Endothelial cell of umbilical vein (primary cell): Measurements from ENCODE around the gene SNCA. TPM values are rescaled to one million over a fixed set of nuclear protein-coding genes. Genes with fewer than 3 reads are reported as not detected.

Source experiments
- BruUV-seq: library from RNA; stranded (reverse); fragments of 400-500 nt; replicated peaks from 2 replicates; lab custom pipeline; 2021; lab: Mats Ljungman, UMichigan
- CTCF ChIA-PET: fragments of 300-600, 350-600 bp; sonication (Branson Sonifier 250); formaldehyde crosslinking; loops from one replicate; lab custom pipeline; 2021; ENCODE audit warnings: antibody characterized with exemption, inconsistent platforms; lab: Charles Lee
- POLR2A ChIA-PET: fragments of 300-600, 350-600 bp; sonication (Branson Sonifier 250); formaldehyde crosslinking; loops from one replicate; lab custom pipeline; 2021; ENCODE audit warnings: antibody characterized with exemption, inconsistent platforms; lab: Charles Lee
- DNase-seq: peaks from one replicate; pipeline ENCODE4 v3.0.0-alpha.2; 2011; ENCODE audit warnings: low read depth, low spot score
- FAIRE-seq: peaks from 2 replicates; lab custom pipeline; 2011; peaks lifted over from hg19 to GRCh38; lab: Jason Lieb, UNC
- H2AFZ ChIP-seq: 2 replicates; pipeline ENCODE4 v1.6.0; 2012; ENCODE audit warnings: low read depth, low read length, control low read depth, inconsistent platforms
- H3K27ac ChIP-seq: 2 replicates; pipeline ENCODE4 v1.5.1; 2011; ENCODE audit warnings: low read depth, mild to moderate bottlenecking, control low read depth, low read length, moderate library complexity; ENCODE audit not compliant: insufficient read depth
- H3K27me3 ChIP-seq, 2 experiments: 2 replicates each; pipeline versions ENCODE4 v1.6.0 to v1.6.1; 2011; ENCODE audit warnings: low read length in 2 of 2, mixed read lengths in 1 of 2; ENCODE audit not compliant: control insufficient read depth in 2 of 2, insufficient read depth in 2 of 2
- H3K36me3 ChIP-seq, 2 experiments: 2 replicates in 1 of 2; 3 replicates in 1 of 2; pipeline ENCODE4 v1.5.1; 2011; ENCODE audit warnings: low read length in 2 of 2, mild to moderate bottlenecking in 1 of 2, moderate library complexity in 1 of 2; ENCODE audit not compliant: control insufficient read depth in 2 of 2, insufficient read depth in 2 of 2; ENCODE audit errors: extremely low read depth in 1 of 2
- H3K4me1 ChIP-seq: 3 replicates; pipeline ENCODE4 v1.5.1; 2011; ENCODE audit warnings: mild to moderate bottlenecking, low read length; ENCODE audit not compliant: control insufficient read depth, insufficient read depth; ENCODE audit errors: extremely low read depth
- H3K4me2 ChIP-seq: 2 replicates; pipeline ENCODE4 v1.6.1; 2011; ENCODE audit warnings: low read length, control low read depth, mixed read lengths; ENCODE audit not compliant: insufficient read depth
- H3K4me3 ChIP-seq, 3 experiments: fragments of 200-600 bp in 1 of 3; sonication (generic), shearing (Covaris generic) in 1 of 3; replicated peaks in 1 of 3; 2 replicates each; pipeline ENCODE4 v1.5.1; 2011 to 2016; ENCODE audit warnings: control low read depth in 3 of 3, low read length in 3 of 3, mild to moderate bottlenecking in 2 of 3, inconsistent platforms in 1 of 3, low read depth in 1 of 3, moderate library complexity in 1 of 3; ENCODE audit not compliant: insufficient read depth in 1 of 3
- H3K79me2 ChIP-seq: 2 replicates; pipeline ENCODE4 v1.6.0; 2012; ENCODE audit warnings: low read length, inconsistent platforms; ENCODE audit not compliant: control insufficient read depth, insufficient read depth
- H3K9ac ChIP-seq: replicated peaks from 2 replicates; pipeline ENCODE3; 2011; ENCODE audit warnings: low read length, control low read depth; ENCODE audit not compliant: insufficient read depth; ENCODE audit errors: extremely low read depth
- H3K9me1 ChIP-seq: replicated peaks from 3 replicates; pipeline ENCODE4 v1.6.0; 2011; ENCODE audit warnings: mild to moderate bottlenecking, low read length; ENCODE audit not compliant: control insufficient read depth, insufficient read depth; ENCODE audit errors: extremely low read depth
- H3K9me3 ChIP-seq: replicated peaks from 2 replicates; pipeline ENCODE4 v1.5.1; 2012; ENCODE audit warnings: low read length, inconsistent platforms; ENCODE audit not compliant: control insufficient read depth, insufficient read depth
- H4K20me1 ChIP-seq: replicated peaks from 2 replicates; pipeline ENCODE3; 2011; ENCODE audit warnings: mild to moderate bottlenecking, low read length; ENCODE audit not compliant: control insufficient read depth, insufficient read depth; ENCODE audit errors: extremely low read depth
- EZH2 ChIP-seq: IDR thresholded peaks from 2 replicates; pipeline ENCODE4 v1.6.1; 2012; ENCODE audit warnings: borderline replicate concordance, low read depth, mild to moderate bottlenecking, moderate library complexity, low read length, inconsistent platforms; ENCODE audit not compliant: severe bottlenecking
- FOS ChIP-seq: IDR thresholded peaks from 2 replicates; pipeline ENCODE4 v1.6.1; 2011; ENCODE audit warnings: mild to moderate bottlenecking, low read length, moderate library complexity, borderline replicate concordance; ENCODE audit not compliant: insufficient read depth
- GATA2 ChIP-seq: IDR thresholded peaks from 2 replicates; pipeline ENCODE4 v1.7.0; 2011; ENCODE audit warnings: low read depth, mild to moderate bottlenecking, moderate library complexity, mixed read lengths, low read length; ENCODE audit not compliant: insufficient read length, insufficient read depth
- JUN ChIP-seq: IDR thresholded peaks from 2 replicates; pipeline ENCODE4 v1.6.1; 2011; ENCODE audit warnings: borderline replicate concordance, low read depth; ENCODE audit not compliant: insufficient read length, insufficient read depth
- MYC ChIP-seq: IDR thresholded peaks from one replicate; pipeline ENCODE4 v1.6.1; 2011; ENCODE audit warnings: mild to moderate bottlenecking, low read depth, low read length
- POLR2A ChIP-seq: IDR thresholded peaks from 2 replicates; pipeline ENCODE4 v1.6.1; 2012; ENCODE audit warnings: low read depth, mild to moderate bottlenecking, control low read depth, low read length
- POLR2AphosphoS5 ChIP-seq: IDR thresholded peaks from 2 replicates; pipeline ENCODE4 v1.6.1; 2012; ENCODE audit warnings: low read depth, mild to moderate bottlenecking, control low read depth, low read length, moderate library complexity; ENCODE audit not compliant: insufficient read depth
- dilution Hi-C: fragments of 300-500 bp; cut with MboI; formaldehyde crosslinking; loops from one replicate; pipeline ENCODE4 v1.15.0; 2019; ENCODE audit warnings: low sequenced_read_pairs; ENCODE audit not compliant: extremely low pct_ligation_motif_present
- intact Hi-C: fragments of 100-400 bp; cut with micrococcal nuclease; formaldehyde crosslinking; loops from one replicate; pipeline ENCODE4 v1.10.0; 2022
- polyA plus RNA-seq, 4 experiments: library from polyadenylated mRNA; depleted of rRNA in 3 of 4; stranded (reverse) in 3 of 4; unstranded in 1 of 4; fragments of >200 nt; gene quantifications; 2 replicates each; pipeline versions ENCODE4 v1.2.1 to v1.2.3, GENCODE V29; 2011 to 2012; ENCODE audit warnings: missing spikeins in 1 of 4
- total RNA-seq: library from RNA; stranded (reverse); gene quantifications from 2 replicates; pipeline ENCODE4 v1.2.3, GENCODE V29; 2021
- TF ChIP-seq, protein P1 (sequence below), 2 donors: IDR thresholded peaks; 1 replicate in 1 of 2; 2 replicates in 1 of 2; pipeline ENCODE4 v1.5.1; 2011; ENCODE audit warnings: low read length in 2 of 2, mild to moderate bottlenecking in 2 of 2, moderate library complexity in 2 of 2, control low read depth in 1 of 2, inconsistent platforms in 1 of 2, low read depth in 1 of 2; ENCODE audit not compliant: insufficient read depth in 1 of 2; ENCODE audit errors: extremely low read depth in 1 of 2
- TF ChIP-seq, protein P2 (sequence below): IDR thresholded peaks from 2 replicates; pipeline ENCODE4 v1.6.1; 2011; ENCODE audit not compliant: insufficient read depth, insufficient read length

Gene SNCA
- total and polyA plus RNA-seq, 2 donors (not counting 3 experiments of a cell fraction or from before 2014, with no cell fraction given) = 76.8 to 116 TPM

DNA sequence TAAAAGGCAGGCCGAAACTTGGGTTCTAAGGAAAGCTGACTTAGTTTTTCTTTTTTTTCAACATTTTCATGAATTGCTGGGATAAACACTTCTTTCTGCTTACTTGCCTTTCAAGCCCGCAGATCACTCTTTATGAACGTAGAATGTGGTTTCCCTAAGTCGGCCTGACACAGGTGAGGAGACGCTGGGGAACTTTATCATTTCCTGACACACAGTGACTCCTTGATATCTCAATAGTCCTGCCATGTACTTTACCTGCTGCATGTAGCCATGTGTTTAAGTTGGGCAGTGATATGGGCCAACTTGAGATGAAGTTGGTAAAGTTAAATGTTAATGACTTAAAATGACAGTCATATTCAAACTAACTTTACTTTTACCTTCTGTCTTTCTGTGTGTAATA is 26.6 kb upstream of the SNCA start:
- Histone ChIP-seq H3K36me3 (no peaks in the 10 kb centered on the region), H3K27me3 (no peaks in the 10 kb centered on the region), H3K4me1 (no peaks in the 10 kb centered on the region), H3K79me2 (no peaks in the 10 kb centered on the region), H3K9me1 (no peaks in the 10 kb centered on the region), H3K27ac (no peak overlapping the region), H3K4me3 (no peak overlapping the region), H3K4me2 (no peak overlapping the region), H4K20me1 (no peaks in the 10 kb centered on the region), H3K9me3 (no peaks in the 10 kb centered on the region), H3K9ac (no peak overlapping the region), H2AFZ (no peak overlapping the region)
- intact Hi-C loops (no loop called here), dilution Hi-C loops (no loop called here)
- CTCF ChIA-PET = no interaction called here
- no TSS peak for BruUV-seq
- DNase-seq (no peak), FAIRE-seq (no peak)
- no peak for TF ChIP-seq FOS
- no peak for TF ChIP-seq POLR2A
- no peak for TF ChIP-seq EZH2
- TF ChIP-seq MYC = no peak
- no peak for TF ChIP-seq JUN
- TF ChIP-seq GATA2 = no peak
- TF ChIP-seq POLR2AphosphoS5 = no peak
- TF ChIP-seq, protein P1, sequence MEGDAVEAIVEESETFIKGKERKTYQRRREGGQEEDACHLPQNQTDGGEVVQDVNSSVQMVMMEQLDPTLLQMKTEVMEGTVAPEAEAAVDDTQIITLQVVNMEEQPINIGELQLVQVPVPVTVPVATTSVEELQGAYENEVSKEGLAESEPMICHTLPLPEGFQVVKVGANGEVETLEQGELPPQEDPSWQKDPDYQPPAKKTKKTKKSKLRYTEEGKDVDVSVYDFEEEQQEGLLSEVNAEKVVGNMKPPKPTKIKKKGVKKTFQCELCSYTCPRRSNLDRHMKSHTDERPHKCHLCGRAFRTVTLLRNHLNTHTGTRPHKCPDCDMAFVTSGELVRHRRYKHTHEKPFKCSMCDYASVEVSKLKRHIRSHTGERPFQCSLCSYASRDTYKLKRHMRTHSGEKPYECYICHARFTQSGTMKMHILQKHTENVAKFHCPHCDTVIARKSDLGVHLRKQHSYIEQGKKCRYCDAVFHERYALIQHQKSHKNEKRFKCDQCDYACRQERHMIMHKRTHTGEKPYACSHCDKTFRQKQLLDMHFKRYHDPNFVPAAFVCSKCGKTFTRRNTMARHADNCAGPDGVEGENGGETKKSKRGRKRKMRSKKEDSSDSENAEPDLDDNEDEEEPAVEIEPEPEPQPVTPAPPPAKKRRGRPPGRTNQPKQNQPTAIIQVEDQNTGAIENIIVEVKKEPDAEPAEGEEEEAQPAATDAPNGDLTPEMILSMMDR (IDR thresholded peaks at IDR 0.05; ENCODE audit: extremely low read depth in 1 of 2, insufficient read depth in 1 of 2, low read depth in 1 of 2, low read length in 2 of 2) = no peak
- TF ChIP-seq, protein P2, sequence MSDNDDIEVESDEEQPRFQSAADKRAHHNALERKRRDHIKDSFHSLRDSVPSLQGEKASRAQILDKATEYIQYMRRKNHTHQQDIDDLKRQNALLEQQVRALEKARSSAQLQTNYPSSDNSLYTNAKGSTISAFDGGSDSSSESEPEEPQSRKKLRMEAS = no peak
- POLR2A ChIA-PET = no interaction called here
